ENCODE measurements around the gene GAB2.

The GAB2 gene

DNA sequence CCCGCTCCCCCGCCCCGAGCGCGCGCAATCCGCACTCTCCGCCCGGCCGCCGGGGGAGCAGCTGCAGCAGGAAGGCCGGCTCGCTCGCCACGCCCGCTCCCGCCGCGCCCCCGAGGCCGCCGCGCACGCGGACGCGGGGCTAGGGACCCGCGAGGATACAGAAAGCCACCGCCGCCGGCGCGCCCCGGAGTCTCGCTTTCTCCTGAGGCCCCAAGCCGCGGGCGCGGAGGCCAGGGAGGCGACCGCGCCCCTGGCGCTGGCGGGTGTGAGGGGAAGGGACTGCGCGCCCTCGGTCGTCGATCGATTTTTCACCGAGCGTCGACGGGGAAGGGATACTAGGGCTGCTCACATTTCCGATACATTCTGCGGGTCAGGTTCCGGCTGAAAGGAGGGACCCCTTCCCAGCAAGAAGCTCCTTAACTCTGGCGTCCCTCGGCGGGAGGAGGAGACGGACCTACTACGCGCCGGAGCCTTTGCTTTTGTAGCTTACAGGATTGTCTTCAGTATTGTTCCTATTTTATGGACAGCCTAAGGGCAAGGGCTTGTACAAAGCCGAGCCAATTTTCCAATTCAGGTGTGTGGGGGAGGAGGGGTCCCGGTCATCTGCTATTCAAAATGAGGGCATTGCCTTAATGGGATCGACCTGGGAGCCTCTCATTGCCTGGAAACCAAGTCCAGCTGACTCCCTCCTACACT is 416 bp upstream of the GAB2 start:
- Mint-ChIP-seq H3K27ac (no peak overlapping the region), H3K27me3 (peaks cover 56% of the 10 kb centered on the region), H3K4me1 (peaks cover 34% of the 10 kb centered on the region), H3K9me3 (no peaks in the 10 kb centered on the region), H3K4me3 (peak overlapping the region; percentile 70 to 75)
- peak; percentile 84 for ATAC-seq
- DNase-seq = peak; percentile 78 to 79

DNA sequence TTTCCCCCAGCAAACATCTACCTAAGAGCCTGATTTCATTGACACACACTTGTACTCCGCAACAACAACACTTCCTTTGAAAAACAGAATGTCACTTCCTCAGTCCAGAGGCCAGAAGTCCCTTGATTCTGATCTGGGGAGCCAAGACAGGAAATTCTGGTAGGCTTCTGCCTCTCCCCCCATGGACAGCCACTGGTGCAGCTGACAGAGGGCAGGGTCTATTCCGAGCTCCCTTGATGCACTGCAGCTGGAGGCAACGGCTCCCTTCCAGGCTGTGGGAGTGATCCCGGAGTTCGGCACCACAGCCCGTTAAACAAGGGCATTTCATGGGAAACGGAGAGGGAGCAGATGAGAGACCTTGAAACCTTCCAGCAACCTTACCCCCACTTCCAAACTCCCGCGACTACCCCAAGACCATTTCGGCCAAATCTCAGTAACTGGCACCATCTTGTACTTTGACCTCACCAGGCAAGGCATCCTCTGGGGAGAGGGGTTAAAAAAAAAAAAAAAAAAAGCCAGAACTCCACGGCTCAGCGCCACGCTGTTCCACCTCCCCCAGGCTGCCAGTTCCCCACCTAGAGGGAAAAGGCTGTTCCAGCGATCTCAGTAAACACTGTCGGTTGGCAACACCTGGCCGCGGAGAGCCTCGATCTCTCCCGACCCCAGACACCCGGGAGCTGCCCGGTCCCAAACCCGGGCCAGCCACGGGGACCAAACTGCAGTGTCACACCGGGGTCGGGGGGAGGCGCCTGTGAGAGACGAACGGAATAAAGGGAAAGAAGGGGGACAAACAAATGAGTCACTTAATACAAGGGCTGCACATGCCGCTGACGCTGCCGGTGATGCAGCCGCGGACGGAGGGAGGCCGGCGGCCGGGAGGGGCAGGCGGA is 1.1 kb downstream of the GAB2 start:
- Mint-ChIP-seq H3K4me1 (peaks cover 34% of the 10 kb centered on the region), H3K9me3 (no peaks in the 10 kb centered on the region), H3K4me3 (peak overlapping the region; percentile 94 to 98), H3K27me3 (peaks cover 48% of the 10 kb centered on the region), H3K27ac (peak overlapping the region; percentile 81 to 91)
- peak; percentile 69 for ATAC-seq
- peak; percentile 81 to 82 for DNase-seq

DNA sequence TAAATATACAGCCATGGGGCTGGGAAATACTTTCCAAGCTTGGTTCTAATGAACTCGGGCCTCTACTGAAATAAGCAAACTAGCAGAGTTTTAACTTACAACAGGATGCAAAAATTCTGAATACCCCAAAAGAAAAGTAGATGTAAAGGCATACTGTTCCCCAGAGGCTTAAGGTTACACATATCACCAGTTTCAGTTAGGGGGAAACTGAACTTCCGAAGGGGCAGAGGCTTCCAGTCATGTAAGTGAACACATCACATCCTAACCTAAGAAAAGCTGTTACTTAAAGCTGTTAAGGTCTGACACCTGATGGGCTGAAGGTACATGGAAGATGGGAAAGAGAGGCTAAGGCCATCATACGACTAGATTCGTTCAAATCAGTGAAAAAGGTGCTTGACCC is 2.3 kb downstream of the GAB2 start:
- ATAC-seq (no peak), DNase-seq (no peak)
- H3K4me3 Mint-ChIP-seq = no peak overlapping the region
- no peak overlapping the region for H3K27ac Mint-ChIP-seq
- H3K4me1 Mint-ChIP-seq = peaks cover 24% of the 10 kb centered on the region
- no peaks in the 10 kb centered on the region for H3K9me3 Mint-ChIP-seq
- peaks cover 37% of the 10 kb centered on the region for H3K27me3 Mint-ChIP-seq

DNA sequence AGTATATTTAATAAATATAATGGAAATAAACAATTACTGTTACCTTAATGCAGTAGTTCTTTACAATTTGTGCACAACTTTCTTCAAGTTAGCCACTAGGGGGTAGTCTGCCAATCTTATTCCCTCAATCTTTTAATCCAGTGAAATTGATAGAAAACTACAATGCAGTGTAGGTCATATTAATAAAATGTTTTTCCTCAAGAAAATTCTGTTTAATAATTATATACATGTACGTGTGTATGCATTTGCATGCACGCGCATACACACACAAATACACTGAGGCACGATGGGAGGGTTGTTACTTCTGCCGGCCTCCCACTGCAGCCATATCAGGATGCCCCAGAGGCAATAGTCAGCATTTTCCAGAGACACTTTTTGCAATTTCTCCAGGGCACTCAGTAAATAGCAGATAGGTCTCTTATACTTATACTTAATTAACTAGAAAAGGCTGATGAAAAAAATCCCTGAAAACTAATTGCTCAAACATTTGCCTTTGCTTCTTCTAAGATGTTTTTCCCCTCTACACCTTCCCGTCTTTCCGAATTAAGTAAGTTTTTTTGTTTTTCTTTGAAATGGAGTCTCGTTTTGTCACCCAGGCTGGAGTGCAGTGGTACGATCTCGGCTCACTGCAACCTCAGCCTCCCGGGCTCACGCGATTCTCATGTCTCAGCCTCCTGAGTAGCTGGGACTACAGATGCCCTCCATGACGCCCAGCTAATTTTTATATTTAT is 3.1 kb downstream of the GAB2 start:
- ATAC-seq (no peak), DNase-seq (no peak)
- Mint-ChIP-seq H3K9me3 (no peaks in the 10 kb centered on the region), H3K4me1 (peaks cover 20% of the 10 kb centered on the region), H3K27ac (no peak overlapping the region), H3K27me3 (peaks cover 28% of the 10 kb centered on the region), H3K4me3 (no peak overlapping the region)

DNA sequence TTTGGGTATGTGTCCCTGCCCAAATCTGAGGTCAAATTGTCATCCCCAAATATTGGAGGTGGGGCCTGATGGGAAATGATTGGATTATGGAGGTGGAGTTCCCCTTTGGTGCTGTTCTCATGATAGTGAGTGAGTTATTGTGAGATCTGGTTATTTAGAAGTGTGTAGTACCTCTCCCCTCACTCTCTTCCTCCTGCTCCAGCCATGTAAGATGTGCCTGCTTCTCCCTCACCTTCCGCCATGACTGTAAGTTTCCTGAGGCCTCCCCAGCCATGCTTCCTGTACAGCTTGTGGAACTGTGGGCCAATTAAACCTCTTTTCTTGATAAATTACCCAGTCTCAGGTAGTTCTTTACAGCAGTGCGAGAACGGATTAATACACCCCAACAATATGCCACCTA is 9.0 kb downstream of the GAB2 start:
- Mint-ChIP-seq H3K27ac (no peak overlapping the region), H3K4me3 (no peak overlapping the region), H3K4me1 (no peaks in the 10 kb centered on the region)

DNA sequence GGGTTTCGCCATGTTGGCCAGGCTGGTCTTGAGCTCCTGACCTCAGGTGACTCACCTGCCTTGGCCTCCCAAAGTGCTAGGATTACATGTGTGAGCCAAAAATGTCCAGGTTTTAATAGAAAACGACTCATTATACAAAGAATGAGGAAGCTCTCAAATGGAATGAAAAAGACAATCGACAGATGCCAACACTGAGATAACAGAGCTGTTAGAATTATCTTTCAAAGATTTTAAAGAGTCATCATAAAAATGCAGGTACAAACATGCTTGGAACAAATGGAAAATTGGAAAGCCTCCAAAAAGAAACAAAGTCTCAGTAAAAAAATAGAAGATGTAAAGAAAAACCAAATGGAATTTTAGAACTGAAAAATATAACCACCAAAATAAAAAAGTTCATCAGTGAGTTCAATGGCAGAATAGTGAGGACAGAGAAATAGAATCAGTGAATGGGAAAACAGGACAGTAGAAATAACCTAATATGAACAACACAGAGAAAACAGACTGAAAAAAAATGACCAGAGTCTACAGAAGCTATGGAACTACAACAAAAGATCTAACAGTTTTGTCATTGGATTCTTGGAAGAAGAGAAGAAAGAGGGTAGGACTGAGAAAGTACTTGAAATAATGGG is 10.9 kb downstream of the GAB2 start:
- no peak for DNase-seq
- no peaks in the 10 kb centered on the region for H3K4me1 Mint-ChIP-seq
- H3K27ac Mint-ChIP-seq = no peak overlapping the region
- H3K9me3 Mint-ChIP-seq = peaks cover 8 to 14% of the 10 kb centered on the region in 2 donors
- H3K4me3 Mint-ChIP-seq = no peak overlapping the region
- no peak for ATAC-seq
- no peaks in the 10 kb centered on the region for H3K27me3 Mint-ChIP-seq

More for the DNA sequence above, 9.0 kb downstream of the GAB2 start:
- Mint-ChIP-seq H3K27me3 (no peaks in the 10 kb centered on the region), H3K9me3 (peaks cover 8 to 14% of the 10 kb centered on the region in 2 donors)
- no peak for ATAC-seq
- DNase-seq = no peak

DNA sequence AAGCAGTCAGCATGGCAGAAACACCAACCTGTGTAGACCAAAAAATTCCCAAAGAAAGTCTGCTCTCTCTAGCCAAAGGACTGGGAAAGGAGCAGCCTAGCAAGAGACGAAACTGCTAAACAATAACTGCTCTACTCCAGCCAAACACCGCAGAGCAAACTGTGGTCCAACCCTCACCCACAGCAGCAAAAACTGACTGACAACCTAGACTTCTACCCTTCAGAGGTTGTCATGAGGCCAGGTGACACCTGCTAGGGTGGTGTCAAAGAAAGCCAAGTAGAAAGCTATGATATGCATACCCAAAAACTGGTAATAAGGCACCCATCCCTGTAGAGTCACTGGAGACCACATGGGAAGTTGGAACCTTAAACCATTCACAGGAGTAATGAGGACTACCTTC is 11.8 kb downstream of the GAB2 start:
- no peak for ATAC-seq
- Mint-ChIP-seq H3K27me3 (no peaks in the 10 kb centered on the region), H3K9me3 (peaks cover 8 to 14% of the 10 kb centered on the region in 2 donors), H3K4me1 (no peaks in the 10 kb centered on the region), H3K27ac (peak overlapping the region in 1 of 2 donors; percentile 51), H3K4me3 (no peak overlapping the region)
- no peak for DNase-seq

DNA sequence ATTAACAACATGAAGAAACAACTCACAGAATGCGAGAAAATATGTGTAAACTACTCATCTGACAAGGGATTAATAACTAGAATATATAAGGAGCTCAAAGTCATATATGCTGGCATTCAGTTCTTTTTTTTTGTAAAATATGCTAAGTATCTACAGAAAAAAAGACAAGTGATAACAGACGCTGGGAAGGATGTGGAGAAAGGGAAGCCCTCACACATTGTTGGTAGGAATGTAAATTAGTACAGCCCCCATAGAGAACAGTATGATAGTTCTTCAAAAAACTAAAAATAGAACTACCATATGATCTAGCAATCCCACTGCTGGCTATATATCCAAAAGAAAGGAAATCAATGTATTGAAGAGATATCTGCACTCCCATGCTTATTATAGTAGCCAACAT is 13.8 kb downstream of the GAB2 start:
- no peak for DNase-seq
- ATAC-seq = no peak
- no peak overlapping the region for H3K4me3 Mint-ChIP-seq
- H3K9me3 Mint-ChIP-seq = peaks cover 6 to 13% of the 10 kb centered on the region in 2 donors
- no peaks in the 10 kb centered on the region for H3K27me3 Mint-ChIP-seq
- H3K4me1 Mint-ChIP-seq = no peaks in the 10 kb centered on the region
- H3K27ac Mint-ChIP-seq = no peak overlapping the region

DNA sequence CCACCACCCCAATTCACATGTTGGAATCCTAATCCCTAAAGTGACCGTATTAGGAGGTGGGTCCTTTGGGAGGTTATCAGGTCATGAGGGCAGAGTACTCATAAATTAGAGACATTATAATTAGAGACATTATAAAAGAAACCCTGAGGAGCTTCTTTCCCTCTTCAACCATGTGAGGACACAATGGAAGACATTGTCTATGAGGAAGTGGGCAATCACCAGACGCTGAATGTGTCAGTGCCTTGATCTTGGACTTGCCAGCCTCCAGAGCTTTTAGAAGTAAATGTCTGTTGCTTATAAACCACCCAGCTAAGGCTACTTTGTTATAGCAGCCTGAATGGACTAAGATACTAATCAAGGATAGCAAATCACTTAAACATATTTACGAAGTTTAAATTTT is 14.8 kb downstream of the GAB2 start:
- H3K27ac Mint-ChIP-seq = no peak overlapping the region
- DNase-seq (no peak), ATAC-seq (no peak)
- H3K4me3 Mint-ChIP-seq = no peak overlapping the region
- peaks cover 0 to 5% of the 10 kb centered on the region in 2 donors for H3K9me3 Mint-ChIP-seq
- no peaks in the 10 kb centered on the region for H3K27me3 Mint-ChIP-seq
- H3K4me1 Mint-ChIP-seq = no peaks in the 10 kb centered on the region

DNA sequence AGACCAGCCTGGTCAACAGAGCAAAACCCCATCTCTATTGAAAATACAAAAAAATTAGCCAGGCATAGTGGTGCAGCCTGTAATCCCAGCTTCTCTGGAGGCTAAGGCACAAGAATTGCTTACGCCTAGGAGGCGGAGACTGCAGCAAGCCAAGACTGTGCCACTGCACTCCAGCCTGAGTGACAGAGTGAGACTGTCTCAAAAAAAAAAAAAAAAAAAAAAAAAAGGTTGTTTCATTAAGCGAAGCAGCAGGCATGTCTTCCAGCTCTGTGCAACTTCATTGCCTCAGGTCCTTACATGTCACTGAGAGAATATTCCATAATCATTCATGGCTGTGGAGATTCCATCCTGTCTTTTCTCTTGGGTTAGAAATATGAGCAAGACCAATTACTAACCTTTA is 16.9 kb downstream of the GAB2 start:
- no peak for ATAC-seq
- H3K4me1 Mint-ChIP-seq = peaks cover 5% of the 10 kb centered on the region
- H3K27me3 Mint-ChIP-seq = no peaks in the 10 kb centered on the region
- no peak overlapping the region for H3K27ac Mint-ChIP-seq
- H3K4me3 Mint-ChIP-seq = no peak overlapping the region
- H3K9me3 Mint-ChIP-seq = no peaks in the 10 kb centered on the region
- DNase-seq = no peak

DNA sequence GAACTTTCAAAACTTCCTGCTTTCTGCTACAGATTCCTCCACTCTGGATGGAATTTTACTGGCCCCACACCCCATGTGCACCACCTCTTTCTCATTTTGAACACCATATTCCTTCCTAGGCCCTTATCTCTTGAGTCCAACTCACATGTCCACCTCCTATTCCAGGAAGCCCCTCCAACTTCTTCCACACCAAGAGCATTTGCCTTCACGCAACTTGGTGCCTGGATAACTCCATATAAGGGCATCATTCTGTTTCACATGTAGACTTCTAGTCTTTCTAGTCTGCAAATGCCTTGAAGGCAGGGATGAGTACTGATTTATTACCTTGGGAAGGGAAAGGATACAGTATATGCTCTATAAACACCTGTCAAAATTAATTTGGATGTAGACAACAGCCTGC is 17.5 kb downstream of the GAB2 start:
- no peaks in the 10 kb centered on the region for H3K27me3 Mint-ChIP-seq
- no peak overlapping the region for H3K27ac Mint-ChIP-seq
- no peak for DNase-seq
- ATAC-seq = no peak
- peaks cover 5% of the 10 kb centered on the region for H3K4me1 Mint-ChIP-seq
- no peaks in the 10 kb centered on the region for H3K9me3 Mint-ChIP-seq
- no peak overlapping the region for H3K4me3 Mint-ChIP-seq

DNA sequence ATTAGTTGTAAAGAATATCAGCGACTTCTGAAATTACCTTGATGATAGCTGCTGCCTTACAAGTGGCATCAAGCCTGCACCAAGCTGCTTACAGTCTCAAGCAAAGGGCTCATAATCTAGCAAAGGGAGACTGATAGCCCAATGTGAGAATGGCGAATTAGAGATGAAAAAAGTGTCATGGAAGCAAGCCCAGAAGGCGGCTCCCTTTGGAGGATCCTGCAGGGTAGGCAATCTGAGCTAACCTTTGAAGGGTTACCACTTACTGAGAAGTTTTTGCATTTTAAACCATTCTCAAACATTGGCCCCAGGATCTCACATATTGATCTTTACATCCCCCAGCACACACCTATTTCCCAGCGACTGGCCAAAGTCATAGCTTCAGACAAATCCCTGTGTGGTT is 18.5 kb downstream of the GAB2 start:
- no peak for ATAC-seq
- H3K4me3 Mint-ChIP-seq = no peak overlapping the region
- DNase-seq = no peak
- H3K9me3 Mint-ChIP-seq = no peaks in the 10 kb centered on the region
- no peak overlapping the region for H3K27ac Mint-ChIP-seq
- H3K27me3 Mint-ChIP-seq = no peaks in the 10 kb centered on the region
- peaks cover 5% of the 10 kb centered on the region for H3K4me1 Mint-ChIP-seq

DNA sequence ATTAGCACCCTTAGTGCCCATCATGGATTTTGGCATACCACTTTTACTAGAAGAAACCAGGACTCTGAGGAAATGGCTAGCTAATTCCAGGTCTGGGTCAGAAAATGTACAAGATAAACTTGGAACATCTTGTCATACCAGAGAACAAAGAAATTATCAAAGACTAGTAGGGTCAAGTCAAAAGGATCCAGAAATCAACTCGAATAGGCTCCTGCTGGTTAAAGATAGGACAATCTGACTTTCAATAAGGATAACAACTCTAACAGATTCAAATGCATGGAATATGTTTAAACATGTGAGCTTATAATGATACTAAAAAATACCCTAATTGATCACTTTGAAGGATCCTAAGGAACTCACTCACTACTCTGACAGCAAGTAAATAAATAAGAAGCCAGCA is 18.9 kb downstream of the GAB2 start:
- Mint-ChIP-seq H3K4me1 (peaks cover 5% of the 10 kb centered on the region), H3K4me3 (no peak overlapping the region), H3K27me3 (no peaks in the 10 kb centered on the region), H3K9me3 (no peaks in the 10 kb centered on the region), H3K27ac (no peak overlapping the region)
- no peak for DNase-seq
- ATAC-seq = no peak

DNA sequence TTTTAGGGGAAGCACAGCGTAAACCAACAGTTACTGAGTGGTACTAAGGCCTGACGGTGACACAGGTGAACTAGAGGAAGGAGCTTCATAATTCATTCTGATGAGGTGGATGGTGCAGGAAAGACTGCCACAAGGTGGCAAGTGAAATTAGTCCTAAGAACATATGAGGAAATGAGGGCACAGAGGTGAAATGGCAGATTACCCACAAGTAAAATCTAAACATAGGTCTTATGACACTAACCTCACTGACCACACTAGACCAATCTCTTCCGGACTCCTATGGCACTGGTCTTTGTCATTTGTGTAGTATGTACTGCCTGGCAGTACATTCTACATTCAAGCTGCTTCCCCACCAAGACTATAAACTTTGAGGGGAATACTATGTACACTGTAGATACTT is 20.2 kb downstream of the GAB2 start:
- Mint-ChIP-seq H3K4me3 (no peak overlapping the region), H3K9me3 (no peaks in the 10 kb centered on the region), H3K27me3 (no peaks in the 10 kb centered on the region), H3K4me1 (peaks cover 5% of the 10 kb centered on the region), H3K27ac (no peak overlapping the region)
- peak in 1 of 2 donors; percentile 28 for DNase-seq
- peak; percentile 98 for ATAC-seq

DNA sequence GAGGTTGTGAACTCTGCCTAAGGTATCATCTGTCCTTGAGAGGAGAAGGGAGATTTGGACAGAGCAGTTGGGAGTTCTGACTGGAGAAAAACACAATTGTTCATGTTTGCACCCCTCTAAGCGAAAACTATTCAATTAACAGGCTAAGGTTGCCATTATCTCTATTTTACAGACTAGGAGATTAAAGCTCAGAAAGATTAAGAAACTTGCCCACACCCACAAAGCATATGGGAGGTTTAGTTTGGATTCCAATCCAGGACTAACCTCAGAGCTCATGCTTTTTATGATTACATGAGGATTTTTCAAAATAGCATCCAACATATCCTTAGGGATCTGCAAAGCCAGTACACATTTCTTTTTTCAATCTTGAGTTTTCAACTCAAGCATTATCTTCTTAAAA is 22.0 kb downstream of the GAB2 start:
- ATAC-seq = no peak
- Mint-ChIP-seq H3K4me3 (no peak overlapping the region), H3K27ac (no peak overlapping the region), H3K9me3 (no peaks in the 10 kb centered on the region), H3K27me3 (no peaks in the 10 kb centered on the region), H3K4me1 (peaks cover 5% of the 10 kb centered on the region)
- no peak for DNase-seq
